Pancreas (tissue), 10 donors: ENCODE results near the gene MSL3B.

Experiments used
- ATAC-seq, 4 donors: fragments of 200-7000 bp; cut with Tn5 transposase; one replicate each; pipeline versions ENCODE4 v1.8.0 to v1.9.1; 2020; ENCODE audit warnings: mild to moderate bottlenecking in 4 of 4, moderate library complexity in 4 of 4
- DNase-seq, 6 donors: peaks; one replicate each; pipeline ENCODE4 v3.0.0-alpha.2; 2020
- FAIRE-seq: peaks from 2 replicates; lab custom pipeline; 2012; peaks lifted over from hg19 to GRCh38; lab: Jason Lieb, UNC
- H3K27ac ChIP-seq, 4 donors: fragments of 200-600 bp; sonication (generic); 1 replicate in 3 of 4; 2 replicates in 1 of 4; pipeline versions ENCODE4 v1.5.0 to v1.8.0; 2020
- H3K27me3 ChIP-seq, 4 donors: fragments of 200-600 bp; one replicate each; pipeline ENCODE4 v1.8.0; 2021
- H3K36me3 ChIP-seq, 3 donors: fragments of 200-600 bp; sonication (generic) in 1 of 3; one replicate each; pipeline versions ENCODE4 v1.5.0 to v1.8.0; 2020 to 2021
- H3K4me1 ChIP-seq, 3 donors: fragments of 200-600 bp; one replicate each; pipeline ENCODE4 v1.8.0; 2021
- H3K4me3 ChIP-seq, 4 donors: fragments of 200-600 bp; sonication (generic) in 2 of 4; one replicate each; pipeline versions ENCODE4 v1.5.0 to v1.8.0; 2020 to 2021
- H3K9me3 ChIP-seq, 4 donors: fragments of 200-600 bp; one replicate each; pipeline ENCODE4 v1.8.0; 2021
- WGBS, 2 donors: extraction: QIAGEN DNeasy Blood & Tissue Kit; methylation state at CpG; one replicate each; pipeline ENCODE4 v1.1.7; 2013; 5-methylcytosine and 5-hydroxymethylcytosine counted together
- intact Hi-C, 3 donors: fragments of 100-400 bp; cut with DNase I; formaldehyde crosslinking; loops; one replicate each; pipeline versions ENCODE4 v1.11.1 to v1.14.2; 2022
- TF ChIP-seq, protein P1 (sequence below), 4 donors: fragments of 200-600 bp; sonication (generic) in 3 of 4; IDR thresholded peaks; one replicate each; pipeline versions ENCODE4 v1.5.0 to v1.8.0; 2021; ENCODE audit warnings: antibody characterized with exemption in 4 of 4
- donor health status: healthy with polysubstance abuse.
- donor health status: DM: no; HTN: no; CAD: no; lungs with moderate emphysema.
- donor health status: DM: no; HTN: no; CAD: no.
- donor health status: control.
- donor health status: control.
- donor health status: Bipolar disorder and iron deficiency.
- donor health status: DM: yes; HTN: yes; CAD: no.
- donor health status: DM: no; HTN: no; CAD: no.
- donor health status: DM: no; HTN: no; CAD: no.
- donor health status: DM: yes; HTN: yes; CAD: no.

The MSL3B gene

DNA sequence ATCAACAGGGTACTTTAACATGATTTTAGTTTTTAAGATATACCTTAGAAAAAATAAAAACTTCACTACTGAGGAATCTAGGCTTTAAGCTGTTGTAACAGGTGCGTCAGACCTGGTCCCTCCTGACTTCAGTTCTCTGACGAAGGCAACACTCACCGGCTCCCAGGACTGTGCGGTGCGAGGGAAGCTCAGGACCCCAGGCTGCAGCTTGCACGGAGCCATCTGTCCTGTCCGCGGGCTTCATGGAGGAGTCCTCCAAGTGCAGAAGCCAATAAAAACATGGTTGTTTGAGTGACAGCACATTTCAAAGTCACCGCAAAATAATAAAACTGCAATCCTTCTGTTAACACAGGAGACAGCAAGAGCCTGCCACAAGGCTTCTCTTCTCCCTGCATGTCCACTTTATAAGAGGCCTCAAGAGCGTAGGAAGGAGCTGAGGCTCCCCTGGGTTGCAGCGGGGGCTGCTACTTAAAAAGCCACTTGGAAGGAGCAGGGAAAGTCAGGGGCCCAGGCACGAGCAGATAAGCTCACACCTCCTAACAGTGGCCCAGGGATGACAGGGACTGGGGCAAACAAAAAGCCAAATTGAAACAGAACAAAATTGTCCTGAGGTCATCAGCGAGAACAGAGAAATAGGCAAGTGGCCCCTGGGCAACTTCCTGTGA, 18.4 kb downstream of the MSL3B start:
- TF ChIP-seq, protein P1, sequence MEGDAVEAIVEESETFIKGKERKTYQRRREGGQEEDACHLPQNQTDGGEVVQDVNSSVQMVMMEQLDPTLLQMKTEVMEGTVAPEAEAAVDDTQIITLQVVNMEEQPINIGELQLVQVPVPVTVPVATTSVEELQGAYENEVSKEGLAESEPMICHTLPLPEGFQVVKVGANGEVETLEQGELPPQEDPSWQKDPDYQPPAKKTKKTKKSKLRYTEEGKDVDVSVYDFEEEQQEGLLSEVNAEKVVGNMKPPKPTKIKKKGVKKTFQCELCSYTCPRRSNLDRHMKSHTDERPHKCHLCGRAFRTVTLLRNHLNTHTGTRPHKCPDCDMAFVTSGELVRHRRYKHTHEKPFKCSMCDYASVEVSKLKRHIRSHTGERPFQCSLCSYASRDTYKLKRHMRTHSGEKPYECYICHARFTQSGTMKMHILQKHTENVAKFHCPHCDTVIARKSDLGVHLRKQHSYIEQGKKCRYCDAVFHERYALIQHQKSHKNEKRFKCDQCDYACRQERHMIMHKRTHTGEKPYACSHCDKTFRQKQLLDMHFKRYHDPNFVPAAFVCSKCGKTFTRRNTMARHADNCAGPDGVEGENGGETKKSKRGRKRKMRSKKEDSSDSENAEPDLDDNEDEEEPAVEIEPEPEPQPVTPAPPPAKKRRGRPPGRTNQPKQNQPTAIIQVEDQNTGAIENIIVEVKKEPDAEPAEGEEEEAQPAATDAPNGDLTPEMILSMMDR (IDR thresholded peaks at IDR 0.05) = no peak
- no peaks in the 10 kb centered on the region for H3K27me3 ChIP-seq
- no peak for DNase-seq
- no peak for ATAC-seq
- WGBS, 2 donors = 95% methylated on average over 13 of the region's 13 CpGs
- peaks cover 0 to 5% (median 0%) of the 10 kb centered on the region in 3 donors for H3K4me1 ChIP-seq
- no peaks in the 10 kb centered on the region for H3K9me3 ChIP-seq
- FAIRE-seq = no peak
- no peak overlapping the region for H3K4me3 ChIP-seq
- no peaks in the 10 kb centered on the region for H3K36me3 ChIP-seq
- intact Hi-C loops = no loop called here
- no peak overlapping the region for H3K27ac ChIP-seq

DNA sequence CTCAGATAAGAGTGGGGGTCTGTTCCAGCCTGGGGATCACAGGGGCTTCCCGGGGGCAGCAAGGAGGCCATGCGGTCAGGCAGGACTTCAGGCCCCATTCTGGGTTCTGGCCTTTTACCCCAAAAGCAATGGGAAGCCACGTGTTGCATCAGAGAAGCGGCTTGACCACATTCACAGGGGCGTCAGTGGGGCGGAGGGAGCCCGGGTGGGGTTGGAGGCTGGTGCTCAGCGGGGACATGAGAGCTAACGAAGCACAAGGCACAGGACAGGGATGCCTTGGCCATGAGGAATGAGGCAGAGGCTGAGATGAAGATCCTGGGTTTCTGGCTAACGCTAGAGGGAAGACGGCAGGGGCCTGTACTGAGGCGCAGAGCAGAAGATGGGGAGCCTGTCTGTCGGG, 19.9 kb downstream of the MSL3B start:
- H3K4me3 ChIP-seq = no peak overlapping the region
- no peaks in the 10 kb centered on the region for H3K27me3 ChIP-seq
- H3K9me3 ChIP-seq = no peaks in the 10 kb centered on the region
- FAIRE-seq = no peak
- no peaks in the 10 kb centered on the region for H3K4me1 ChIP-seq
- ATAC-seq = no peak
- intact Hi-C loops = no loop called here
- H3K27ac ChIP-seq = no peak overlapping the region
- WGBS, 2 donors = 95 to 99% methylated on average over 13 of the region's 13 CpGs
- no peaks in the 10 kb centered on the region for H3K36me3 ChIP-seq
- DNase-seq = no peak
- TF ChIP-seq, protein P1 (IDR thresholded peaks at IDR 0.05) = no peak

DNA sequence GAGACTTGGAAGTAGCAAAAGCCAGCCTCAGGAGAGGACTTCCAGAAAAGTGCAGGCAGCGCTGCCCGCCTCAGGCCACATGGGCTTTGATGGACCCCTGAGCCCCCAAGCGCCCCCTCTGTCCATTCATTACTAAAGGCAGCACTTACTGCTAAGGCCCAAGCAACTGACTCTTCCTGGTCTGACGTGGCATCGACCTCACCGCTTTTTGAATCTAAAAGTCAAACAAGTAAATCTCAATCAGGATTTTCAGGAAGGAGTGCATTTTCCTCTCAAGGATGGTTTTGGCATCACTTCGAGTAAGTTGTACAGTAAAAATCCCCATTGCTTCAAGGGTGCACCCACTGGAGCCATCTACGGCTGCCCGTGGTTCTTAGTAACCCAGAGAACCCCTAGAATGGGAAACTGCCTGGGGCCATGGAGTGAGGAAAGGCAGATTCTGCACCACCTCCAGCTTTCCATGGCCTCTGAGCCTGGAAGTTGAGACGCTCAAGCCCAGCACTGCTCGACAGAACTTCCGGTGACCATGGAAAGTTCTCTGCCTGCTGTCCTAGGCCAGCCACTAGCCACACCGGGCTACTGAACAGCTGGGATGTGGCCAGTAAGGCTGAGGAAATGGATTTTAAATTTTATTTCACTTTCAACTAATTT, 20.8 kb downstream of the MSL3B start:
- no peaks in the 10 kb centered on the region for H3K27me3 ChIP-seq
- TF ChIP-seq, protein P1 (IDR thresholded peaks at IDR 0.05) = no peak
- no peaks in the 10 kb centered on the region for H3K36me3 ChIP-seq
- no peaks in the 10 kb centered on the region for H3K4me1 ChIP-seq
- no peak for FAIRE-seq
- 97 to 98% methylated on average over 13 of the region's 13 CpGs for WGBS, 2 donors
- no peaks in the 10 kb centered on the region for H3K9me3 ChIP-seq
- DNase-seq = no peak
- H3K4me3 ChIP-seq = no peak overlapping the region
- intact Hi-C loops = no loop called here
- no peak for ATAC-seq
- no peak overlapping the region for H3K27ac ChIP-seq

DNA sequence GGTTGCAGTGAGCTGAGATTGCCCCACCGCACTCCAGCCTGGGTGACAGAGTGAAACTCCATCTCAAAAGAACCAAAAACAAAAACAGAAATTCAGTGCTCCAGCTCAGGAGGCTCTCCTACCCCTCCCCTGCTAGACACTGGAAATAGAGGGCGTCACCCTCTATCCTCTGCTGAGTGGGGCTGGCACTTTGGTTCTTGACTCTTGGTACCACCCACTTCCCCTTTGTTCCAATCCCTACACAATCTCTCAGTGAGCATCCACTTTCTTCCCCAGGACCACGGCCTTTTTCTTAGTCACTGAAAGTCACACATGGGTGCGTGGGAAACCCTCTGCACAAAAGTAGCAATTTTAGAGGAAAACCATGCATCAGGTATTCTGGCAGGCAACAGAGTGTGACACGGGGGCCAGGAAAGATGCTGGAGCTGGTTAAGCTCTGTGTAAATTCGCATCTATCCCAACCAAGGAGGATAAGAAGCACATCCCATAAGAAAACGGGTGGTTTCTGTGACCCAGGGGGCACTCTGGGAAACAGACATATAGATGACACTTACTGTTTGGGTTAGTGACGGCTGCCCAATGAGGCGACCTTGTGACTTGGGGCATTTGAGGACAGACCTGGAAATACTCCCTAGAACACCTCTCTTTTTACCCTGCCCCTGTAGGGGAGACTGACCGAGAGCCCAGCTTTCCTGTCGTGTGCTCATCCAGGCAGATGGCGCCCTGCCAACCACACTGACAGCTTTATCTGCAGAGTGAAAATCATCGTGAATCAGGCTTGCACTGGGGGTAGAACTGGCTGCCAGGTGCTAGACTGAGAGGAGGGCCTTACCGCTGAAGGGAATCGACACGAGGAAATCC, 21.6 kb downstream of the MSL3B start:
- Histone ChIP-seq H3K9me3 (no peaks in the 10 kb centered on the region), H3K36me3 (no peaks in the 10 kb centered on the region), H3K27ac (no peak overlapping the region), H3K4me3 (no peak overlapping the region), H3K4me1 (no peaks in the 10 kb centered on the region), H3K27me3 (no peaks in the 10 kb centered on the region)
- no peak for FAIRE-seq
- intact Hi-C loops = no loop called here
- TF ChIP-seq, protein P1 (IDR thresholded peaks at IDR 0.05) = no peak
- WGBS, 2 donors = 87 to 88% methylated on average over 16 of the region's 16 CpGs
- ATAC-seq = no peak
- peak in 1 of 6 donors; percentile 6 for DNase-seq
